Thymus (tissue), 11 donors: ENCODE measurements around the gene BRSK1. TPM values are rescaled to one million over a fixed set of nuclear protein-coding genes. Genes with fewer than 3 reads are reported as not detected.

Source experiments
- DNase-seq, 9 donors: peaks; one replicate each; pipeline ENCODE4 v3.0.0-alpha.2; 2013; ENCODE audit warnings: low spot score in 9 of 9, low read depth in 6 of 9, missing footprints in 1 of 9
- H3K27ac ChIP-seq, 2 donors: one replicate each; pipeline ENCODE4 v1.5.1; 2013; ENCODE audit warnings: control low read depth in 1 of 2, low read depth in 1 of 2, low read length in 1 of 2, mild to moderate bottlenecking in 1 of 2, moderate library complexity in 1 of 2
- H3K27me3 ChIP-seq, 2 donors: one replicate each; pipeline ENCODE4 v1.5.1; 2013; ENCODE audit warnings: low read length in 1 of 2; ENCODE audit not compliant: control insufficient read depth in 2 of 2, insufficient read depth in 1 of 2
- H3K36me3 ChIP-seq, 2 donors: one replicate each; pipeline ENCODE4 v1.5.1; 2013; ENCODE audit warnings: low read length in 1 of 2, mild to moderate bottlenecking in 1 of 2, moderate library complexity in 1 of 2; ENCODE audit not compliant: control insufficient read depth in 2 of 2, insufficient read depth in 2 of 2
- H3K4me1 ChIP-seq, 2 donors: one replicate each; pipeline ENCODE4 v1.5.1; 2013; ENCODE audit warnings: low read length in 2 of 2; ENCODE audit not compliant: control insufficient read depth in 2 of 2, insufficient read depth in 2 of 2
- H3K4me3 ChIP-seq, 2 donors: one replicate each; pipeline ENCODE4 v1.5.1; 2013; ENCODE audit warnings: low read length in 2 of 2, control low read depth in 1 of 2, mild to moderate bottlenecking in 1 of 2
- H3K9me3 ChIP-seq, 2 donors: one replicate each; pipeline ENCODE4 v1.5.1; 2013; ENCODE audit warnings: low read length in 1 of 2, mild to moderate bottlenecking in 1 of 2; ENCODE audit not compliant: control insufficient read depth in 2 of 2, insufficient read depth in 1 of 2
- WGBS: extraction: QIAGEN DNeasy Blood & Tissue Kit; methylation state at CpG from one replicate; pipeline ENCODE4 v1.1.7; 2013; 5-methylcytosine and 5-hydroxymethylcytosine counted together
- polyA plus RNA-seq: library from polyadenylated mRNA; stranded (reverse); fragments of 200-250 nt; gene quantifications from one replicate; pipeline ENCODE4 v1.2.3, GENCODE V29; 2013
- total RNA-seq: library from RNA; stranded (reverse); fragments of 120-200 nt; gene quantifications from one replicate; pipeline ENCODE4 v1.2.4, GENCODE V29; 2013
- donor health status: healthy.

BRSK1 gene
- total and polyA plus RNA-seq, 2 donors = 2.9 to 3.1 TPM

DNA sequence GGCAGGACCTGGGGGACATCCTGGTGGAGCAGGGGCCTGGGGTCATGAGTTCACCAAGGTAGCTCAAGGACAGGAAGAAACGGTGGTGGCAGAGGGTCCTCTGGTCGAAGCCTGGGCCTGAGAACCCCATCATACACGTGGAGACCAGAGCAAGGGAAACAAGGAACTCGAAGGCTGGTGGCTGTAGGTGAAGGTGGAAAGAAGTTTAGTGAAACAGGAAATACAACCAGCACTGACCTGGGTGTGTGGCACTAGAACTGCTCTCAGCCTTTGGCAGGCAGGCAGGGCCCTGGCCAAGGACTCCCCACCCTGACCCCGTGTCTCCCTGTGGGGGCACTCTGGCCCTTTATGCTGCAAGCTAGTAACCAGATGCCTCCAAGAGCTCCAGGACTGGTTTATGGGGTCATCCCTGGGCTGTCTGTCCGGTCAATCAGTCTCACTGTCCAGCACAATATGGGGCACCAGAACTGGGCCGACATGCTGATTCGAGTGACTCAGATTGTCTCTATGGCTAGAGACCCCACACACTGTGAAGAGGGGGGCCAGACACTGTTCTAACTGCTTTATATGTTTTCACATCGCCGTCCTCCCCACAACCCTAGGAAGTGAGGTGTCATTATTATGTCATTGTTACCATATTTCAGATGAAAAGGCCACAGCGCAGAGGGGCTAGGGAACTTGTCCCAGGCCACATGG, 67.0 kb downstream of the BRSK1 start:
- Histone ChIP-seq H3K27ac (no peak overlapping the region), H3K27me3 (peaks cover 38 to 52% of the 10 kb centered on the region in 2 donors), H3K4me3 (no peak overlapping the region), H3K36me3 (peaks cover 10 to 26% of the 10 kb centered on the region in 2 donors), H3K4me1 (peaks cover 11 to 12% of the 10 kb centered on the region in 2 donors), H3K9me3 (peaks cover 1 to 14% of the 10 kb centered on the region in 2 donors)
- DNase-seq = no peak
- 76% methylated on average over 11 of the region's 11 CpGs for WGBS

- H3K36me3 ChIP-seq = peaks cover 6 to 14% of the 10 kb centered on the region in 2 donors
- no peak overlapping the region for H3K4me3 ChIP-seq
- DNase-seq = no peak
- H3K27me3 ChIP-seq = peaks cover 46 to 64% of the 10 kb centered on the region in 2 donors
- 71% methylated on average over 6 of the region's 6 CpGs for WGBS
- no peak overlapping the region for H3K27ac ChIP-seq
- H3K4me1 ChIP-seq = peaks cover 11 to 12% of the 10 kb centered on the region in 2 donors
- H3K9me3 ChIP-seq = peaks cover 1 to 14% of the 10 kb centered on the region in 2 donors
Observed at GRCh38 chr19:55352040-55352439, 68.2 kb downstream of the BRSK1 start.

- peaks cover 46 to 70% of the 10 kb centered on the region in 2 donors for H3K27me3 ChIP-seq
- peaks cover 1 to 14% of the 10 kb centered on the region in 2 donors for H3K9me3 ChIP-seq
- DNase-seq = no peak
- no peak overlapping the region for H3K4me3 ChIP-seq
- WGBS = 79% methylated on average over 25 of the region's 25 CpGs
- no peak overlapping the region for H3K27ac ChIP-seq
- peaks cover 11 to 12% of the 10 kb centered on the region in 2 donors for H3K4me1 ChIP-seq
- H3K36me3 ChIP-seq = peaks cover 4 to 8% of the 10 kb centered on the region in 2 donors
Observed at GRCh38 chr19:55352549-55353145, 68.8 kb downstream of the BRSK1 start.

- 7% methylated on average over 24 of the region's 24 CpGs for WGBS
- peaks cover 11 to 12% of the 10 kb centered on the region in 2 donors for H3K4me1 ChIP-seq
- DNase-seq = no peak
- H3K27ac ChIP-seq = no peak overlapping the region
- H3K9me3 ChIP-seq = peaks cover 1 to 14% of the 10 kb centered on the region in 2 donors
- peak overlapping the region; percentile 16 to 51 for H3K4me3 ChIP-seq
- peaks cover 0 to 3% of the 10 kb centered on the region in 2 donors for H3K36me3 ChIP-seq
- peaks cover 46 to 75% of the 10 kb centered on the region in 2 donors for H3K27me3 ChIP-seq
Observed at GRCh38 chr19:55353356-55353802, 69.6 kb downstream of the BRSK1 start.

- Histone ChIP-seq H3K36me3 (no peaks in the 10 kb centered on the region), H3K9me3 (peaks cover 1 to 14% of the 10 kb centered on the region in 2 donors), H3K27me3 (peaks cover 46 to 82% of the 10 kb centered on the region in 2 donors), H3K4me1 (peaks cover 11 to 12% of the 10 kb centered on the region in 2 donors), H3K27ac (no peak overlapping the region), H3K4me3 (peak overlapping the region; percentile 16 to 51)
- 2% methylated on average over 72 of the region's 72 CpGs for WGBS
- peak in 7 of 9 donors; percentile 23 to 63 (median 53) for DNase-seq
Observed at GRCh38 chr19:55353803-55354697, 70.3 kb downstream of the BRSK1 start.

- Histone ChIP-seq H3K9me3 (peaks cover 1 to 14% of the 10 kb centered on the region in 2 donors), H3K27ac (peak within 1 kb of the TSS in 1 of 2 donors; percentile 32), H3K4me1 (peaks cover 11 to 12% of the 10 kb centered on the region in 2 donors), H3K27me3 (peaks cover 46 to 82% of the 10 kb centered on the region in 2 donors), H3K4me3 (peak within 1 kb of the TSS; percentile 16 to 51), H3K36me3 (no peaks in the 10 kb centered on the region)
- no peak for DNase-seq
- WGBS = 3% methylated on average over 43 of the region's 43 CpGs
Observed at GRCh38 chr19:55354698-55355212, 71.0 kb downstream of the BRSK1 start, which contains the start of gene COX6B2. COX6B2 (minus strand) TSS chr19:55354719; CDS start chr19:55354521, 198 bp downstream.

DNA sequence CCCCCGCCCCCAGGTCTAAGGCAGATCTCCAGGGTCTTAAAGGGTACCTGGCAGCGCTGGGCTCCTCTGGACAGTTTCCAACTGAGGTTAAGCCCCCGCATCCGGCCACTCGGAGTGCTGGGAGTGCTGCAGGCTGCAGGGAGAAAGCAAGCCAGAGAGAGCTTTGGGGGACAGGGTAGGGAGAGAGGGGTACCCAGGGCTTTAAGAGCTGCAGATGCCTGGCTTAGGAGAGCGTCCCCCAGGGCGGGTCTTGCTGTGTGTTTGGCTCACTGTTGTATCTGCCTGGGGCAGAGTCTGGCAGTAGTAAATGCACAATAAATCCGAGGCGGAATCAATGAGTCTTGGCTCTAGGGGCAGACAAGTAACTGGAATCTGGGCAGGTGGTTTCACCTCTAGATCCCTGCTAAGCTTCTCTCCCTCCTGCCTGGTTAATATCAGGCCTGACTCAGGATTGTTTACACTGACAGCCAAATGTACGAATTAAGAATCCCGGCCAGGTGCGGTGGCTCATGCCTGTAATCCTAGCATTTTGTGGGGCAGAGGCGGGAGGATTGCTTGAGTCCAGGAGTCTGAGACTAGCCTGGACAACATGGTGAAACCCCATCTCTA, 71.5 kb downstream of the BRSK1 start:
- peaks cover 1 to 14% of the 10 kb centered on the region in 2 donors for H3K9me3 ChIP-seq
- no peaks in the 10 kb centered on the region for H3K36me3 ChIP-seq
- H3K27me3 ChIP-seq = peaks cover 46 to 82% of the 10 kb centered on the region in 2 donors
- WGBS = 42% methylated on average over 13 of the region's 13 CpGs
- H3K4me3 ChIP-seq = no peak overlapping the region
- H3K27ac ChIP-seq = peak overlapping the region in 1 of 2 donors; percentile 32
- peaks cover 11 to 12% of the 10 kb centered on the region in 2 donors for H3K4me1 ChIP-seq
- no peak for DNase-seq

GRCh38 chr19:55358493-55358892, 74.7 kb downstream of the BRSK1 start:
- DNase-seq = no peak
- peaks cover 0 to 4% of the 10 kb centered on the region in 2 donors for H3K9me3 ChIP-seq
- peaks cover 30 to 66% of the 10 kb centered on the region in 2 donors for H3K27me3 ChIP-seq
- no peak overlapping the region for H3K4me3 ChIP-seq
- peaks cover 8% of the 10 kb centered on the region in 2 donors for H3K4me1 ChIP-seq
- H3K36me3 ChIP-seq = no peaks in the 10 kb centered on the region
- H3K27ac ChIP-seq = peak overlapping the region in 1 of 2 donors; percentile 46
- 93% methylated on average over 19 of the region's 19 CpGs for WGBS
